ENCODE measurements around the gene TRIP13. TPM values are rescaled to one million over a fixed set of nuclear protein-coding genes. Genes with fewer than 3 reads are reported as not detected.
"Not testable (repeated sequence)": the region's sequence is repeated elsewhere in the genome, so short reads cannot be mapped to it uniquely, and the experiment has no call there.

Gene TRIP13
- polyA plus RNA-seq, 5 donors, result 9.7 to 16.5 (median 14.3) TPM

- DNase-seq, result no peak
Observed at GRCh38 chr5:871596-872298, 20.9 kb upstream of the TRIP13 start.

DNA sequence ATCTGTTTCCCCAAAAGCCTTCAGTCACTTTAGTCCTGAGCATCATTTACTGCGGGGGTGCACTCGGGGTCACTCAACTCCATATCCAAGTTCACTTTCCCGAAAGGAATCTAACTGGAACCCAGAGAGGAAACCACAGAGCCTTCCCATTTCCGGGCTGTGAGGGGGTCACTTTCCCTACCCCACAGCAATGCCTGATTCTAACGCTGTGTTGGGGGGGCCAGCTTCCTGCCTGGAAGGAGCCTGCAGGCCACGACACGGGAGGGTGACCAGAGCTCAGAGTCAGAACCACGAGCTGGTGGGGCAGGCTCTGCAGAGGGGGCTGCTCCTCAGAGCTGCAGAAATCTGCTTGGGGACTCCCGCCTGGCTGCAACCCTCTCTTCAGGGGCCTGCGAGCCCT lies 20.4 kb upstream of the TRIP13 start:
- no peak for DNase-seq

DNA sequence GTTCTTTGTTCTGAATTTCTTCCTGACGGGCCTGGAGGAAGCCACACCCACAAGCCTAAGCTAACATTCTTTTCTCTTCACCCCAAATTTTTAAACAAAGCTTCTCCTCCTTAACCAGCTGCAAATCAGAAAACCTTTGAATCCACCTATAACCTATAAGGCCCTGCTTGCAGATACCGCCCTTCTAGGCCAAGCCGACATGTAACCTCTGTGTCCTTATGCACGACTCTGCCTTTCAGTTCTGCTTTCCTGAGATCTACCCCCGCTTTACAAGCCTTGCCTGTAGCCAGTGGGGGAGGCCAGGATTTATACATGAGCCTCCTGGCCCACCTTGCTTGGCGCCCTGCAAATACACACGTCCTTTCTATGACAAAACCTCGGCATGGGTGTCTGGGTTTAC lies 19.4 kb upstream of the TRIP13 start:
- DNase-seq, result no peak

- no peak for DNase-seq
Observed at GRCh38 chr5:875931-876330, 16.8 kb upstream of the TRIP13 start.

DNA sequence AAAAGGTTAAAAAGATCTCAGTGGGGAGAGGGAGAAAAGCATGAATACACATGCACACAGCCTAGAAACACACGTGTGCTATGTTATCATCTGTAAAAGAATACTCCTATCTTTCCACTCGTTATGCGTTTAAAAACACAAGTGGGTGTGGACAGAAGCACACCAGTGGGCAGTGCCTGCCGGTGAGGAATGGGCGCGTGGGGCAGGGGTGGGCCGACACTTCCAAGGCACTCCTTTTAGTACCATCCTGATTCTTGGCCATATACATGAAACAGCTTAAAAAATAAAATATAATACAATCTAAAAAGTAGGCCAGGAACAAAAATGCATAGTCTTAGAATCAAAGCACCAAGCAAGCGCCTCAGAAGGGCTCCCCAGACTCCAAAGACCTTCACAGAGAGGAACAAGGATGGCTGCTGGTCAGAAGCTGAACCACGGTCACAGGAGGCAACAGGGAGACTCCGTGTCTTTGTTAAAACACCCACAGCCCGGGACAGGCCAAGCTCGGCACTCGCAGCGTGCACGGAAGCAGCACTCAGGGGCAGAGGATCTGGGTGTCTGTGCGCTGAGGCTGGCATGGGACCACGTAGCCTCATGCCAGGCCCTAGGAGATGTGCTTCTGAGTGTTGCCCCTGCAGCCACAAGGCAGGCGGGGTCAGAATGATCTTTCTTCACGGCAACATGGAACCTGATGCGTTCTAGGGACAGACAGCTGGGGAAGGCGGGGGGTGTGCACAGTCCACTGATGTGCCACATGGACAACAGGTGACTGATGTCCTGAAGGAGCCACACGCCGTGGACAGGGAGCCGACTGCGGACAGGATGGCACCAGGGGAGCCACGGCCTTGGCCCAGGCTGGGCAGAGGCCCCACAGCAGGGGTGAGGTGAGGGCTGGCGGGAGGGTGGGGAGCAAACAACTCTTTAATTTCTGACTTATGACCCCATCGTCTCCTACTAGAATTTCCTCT lies 16.0 kb upstream of the TRIP13 start:
- DNase-seq, result no peak

DNA sequence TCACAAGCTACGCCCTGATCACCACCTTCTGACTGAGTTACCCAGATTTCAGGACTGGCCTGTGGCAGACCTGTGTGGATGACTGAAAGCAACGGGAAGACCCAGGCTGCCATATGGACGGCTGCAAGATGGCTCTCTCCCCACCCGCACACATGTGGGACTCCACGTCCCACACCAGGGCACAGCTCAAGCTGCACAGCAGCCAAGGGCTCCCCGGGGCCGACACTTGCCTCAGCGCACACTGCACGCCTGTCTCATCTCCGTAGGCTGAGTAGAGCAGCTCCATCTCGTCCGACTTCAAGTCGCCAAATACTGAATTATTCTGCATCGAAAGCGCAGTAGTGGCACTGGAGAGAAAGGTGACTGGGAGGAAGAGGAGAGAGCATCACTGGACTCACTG lies 14.6 kb upstream of the TRIP13 start:
- no peak for DNase-seq

DNA sequence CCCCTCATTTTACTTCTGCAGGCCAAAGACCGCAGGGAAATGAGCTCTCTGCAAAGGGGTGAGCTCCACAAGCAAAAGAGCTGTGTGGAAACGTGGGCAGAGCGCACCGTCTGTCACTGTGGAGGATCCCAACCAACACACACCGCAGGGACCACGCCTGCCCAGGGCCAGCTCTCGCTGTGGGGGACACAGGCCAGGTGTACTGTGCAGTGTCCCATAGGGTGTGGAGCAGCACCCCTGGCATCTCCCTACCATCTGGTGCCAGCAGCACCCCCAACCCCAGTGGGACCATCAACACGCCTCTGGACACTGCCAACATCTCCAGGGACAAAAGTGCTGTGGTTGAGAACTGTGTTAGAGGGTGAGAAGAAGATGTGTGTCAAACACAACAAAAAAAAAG lies 14.0 kb upstream of the TRIP13 start:
- DNase-seq, result not testable (repeated sequence)

- DNase-seq, result no peak
Observed at GRCh38 chr5:880816-881550, 11.7 kb upstream of the TRIP13 start.

GRCh38 chr5:881551-881935 lies 11.1 kb upstream of the TRIP13 start:
- no peak for DNase-seq

DNA sequence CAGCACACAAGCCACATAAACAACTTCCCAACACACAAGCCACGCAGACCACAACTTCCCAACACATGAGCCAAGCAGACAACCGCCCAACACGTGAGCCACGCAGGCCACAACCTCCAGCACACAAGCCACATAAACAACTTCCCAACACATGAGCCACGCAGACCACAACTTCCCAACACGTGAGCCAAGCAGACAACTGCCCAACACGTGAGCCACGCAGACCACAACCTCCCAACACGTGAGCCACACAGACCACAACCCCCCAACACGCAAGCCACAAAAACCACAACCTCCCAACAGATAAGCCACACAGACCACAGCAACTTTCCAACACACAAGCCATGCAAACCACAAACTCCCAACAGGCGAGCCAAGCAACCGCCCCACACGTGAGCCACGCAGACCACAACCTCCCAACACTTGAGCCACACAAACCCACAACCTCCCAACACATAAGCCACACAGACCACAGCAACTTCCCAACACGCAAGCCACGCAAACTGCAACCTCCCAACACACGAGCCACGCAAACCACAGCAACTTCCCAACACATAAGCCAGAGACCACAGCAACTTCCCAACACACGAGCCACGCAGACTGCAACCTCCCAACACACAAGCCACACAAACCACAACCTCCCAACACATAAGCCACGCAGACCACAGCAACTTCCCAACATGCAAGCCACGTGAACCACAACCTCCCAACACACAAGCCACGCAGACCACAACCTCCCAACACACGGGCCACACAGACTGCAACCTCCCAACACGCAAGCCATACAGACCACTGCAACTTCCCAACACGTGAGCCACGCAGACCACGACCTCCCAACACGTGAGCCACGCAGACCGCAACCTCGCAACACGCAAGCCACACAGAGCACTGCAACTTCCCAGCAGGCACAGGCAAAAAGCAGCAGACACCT lies 10.2 kb upstream of the TRIP13 start:
- DNase-seq, result no peak

GRCh38 chr5:883475-884181 lies 9.1 kb upstream of the TRIP13 start:
- no peak for DNase-seq

DNA sequence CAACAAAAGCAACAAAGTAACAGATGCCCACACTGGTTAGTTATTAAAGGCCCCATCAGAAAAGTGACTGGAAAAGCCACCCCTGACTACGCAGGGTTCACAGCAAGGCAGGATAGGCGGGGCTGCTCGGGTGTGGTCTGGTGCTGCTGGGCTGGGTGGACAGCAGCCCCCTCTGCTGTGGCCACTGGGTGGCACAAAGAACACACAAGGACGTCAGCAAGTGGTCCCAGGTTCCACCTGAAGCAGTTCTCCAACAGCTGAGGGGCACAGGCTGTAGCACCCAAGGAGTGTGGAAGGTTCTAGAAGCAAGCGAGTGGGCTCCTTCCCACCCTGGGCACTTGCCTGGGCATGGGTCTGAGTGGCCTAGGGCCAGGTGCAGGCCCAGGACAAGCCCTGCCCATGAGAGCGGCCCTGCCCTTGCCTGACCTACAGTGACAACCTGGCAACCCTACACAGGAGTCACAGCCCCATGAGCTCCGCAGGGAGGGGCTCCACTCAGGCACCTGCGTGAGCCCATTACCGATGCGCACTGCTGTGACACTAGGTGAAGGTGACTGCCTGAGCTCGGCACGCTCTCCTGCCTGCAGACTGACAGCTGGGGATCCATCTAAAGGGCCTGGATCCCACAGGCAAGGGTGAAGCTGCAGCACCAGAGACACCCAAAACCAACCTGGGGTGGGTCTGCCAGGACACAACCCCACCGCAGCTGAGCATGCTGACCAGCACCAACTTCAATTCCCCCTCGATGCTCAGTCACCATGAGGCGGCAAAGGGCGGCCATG lies 8.1 kb upstream of the TRIP13 start:
- no peak for DNase-seq

GRCh38 chr5:885127-885442 lies 7.6 kb upstream of the TRIP13 start:
- no peak for DNase-seq

DNA sequence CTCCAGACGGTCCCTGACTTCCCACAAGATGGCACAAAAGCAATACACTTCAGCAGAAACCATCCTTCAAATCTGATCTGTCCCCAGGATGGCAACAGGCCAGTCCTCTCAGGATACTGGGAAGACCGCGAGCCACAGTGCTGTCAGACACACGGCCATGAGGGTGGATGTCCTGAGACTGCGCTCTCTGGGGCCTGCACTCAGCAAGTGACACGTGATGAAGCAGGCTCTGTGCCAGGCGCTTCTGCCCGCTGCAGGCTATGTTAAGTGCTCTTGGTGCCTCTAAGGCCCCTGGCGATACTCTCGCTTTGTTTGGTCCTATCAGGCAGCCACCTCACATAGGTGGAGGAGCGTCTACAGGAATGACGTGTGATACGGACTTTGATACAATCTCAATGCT lies 7.2 kb upstream of the TRIP13 start:
- no peak for DNase-seq

DNA sequence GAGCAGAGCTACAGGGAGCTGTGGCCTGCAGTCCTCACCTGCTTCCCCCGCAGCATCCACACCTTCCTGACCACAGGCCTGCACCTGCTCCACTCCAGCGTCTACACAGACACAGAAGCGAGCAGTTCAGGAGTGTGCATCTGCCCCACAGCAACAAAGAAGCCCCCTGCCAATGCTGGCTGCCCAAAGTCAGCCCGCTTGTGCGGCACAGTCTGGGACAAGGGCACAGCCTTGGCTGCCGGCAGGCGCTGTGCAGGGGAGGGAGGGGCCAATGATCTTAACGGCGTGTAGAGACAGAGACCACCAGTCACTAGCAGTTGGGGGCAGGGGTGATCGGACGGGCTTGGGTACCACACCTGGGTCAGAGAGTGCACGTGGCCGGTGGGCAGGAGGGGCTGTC lies 6.6 kb upstream of the TRIP13 start:
- DNase-seq, result no peak

- DNase-seq, result no peak
Observed at GRCh38 chr5:886716-887325, 5.9 kb upstream of the TRIP13 start.

DNA sequence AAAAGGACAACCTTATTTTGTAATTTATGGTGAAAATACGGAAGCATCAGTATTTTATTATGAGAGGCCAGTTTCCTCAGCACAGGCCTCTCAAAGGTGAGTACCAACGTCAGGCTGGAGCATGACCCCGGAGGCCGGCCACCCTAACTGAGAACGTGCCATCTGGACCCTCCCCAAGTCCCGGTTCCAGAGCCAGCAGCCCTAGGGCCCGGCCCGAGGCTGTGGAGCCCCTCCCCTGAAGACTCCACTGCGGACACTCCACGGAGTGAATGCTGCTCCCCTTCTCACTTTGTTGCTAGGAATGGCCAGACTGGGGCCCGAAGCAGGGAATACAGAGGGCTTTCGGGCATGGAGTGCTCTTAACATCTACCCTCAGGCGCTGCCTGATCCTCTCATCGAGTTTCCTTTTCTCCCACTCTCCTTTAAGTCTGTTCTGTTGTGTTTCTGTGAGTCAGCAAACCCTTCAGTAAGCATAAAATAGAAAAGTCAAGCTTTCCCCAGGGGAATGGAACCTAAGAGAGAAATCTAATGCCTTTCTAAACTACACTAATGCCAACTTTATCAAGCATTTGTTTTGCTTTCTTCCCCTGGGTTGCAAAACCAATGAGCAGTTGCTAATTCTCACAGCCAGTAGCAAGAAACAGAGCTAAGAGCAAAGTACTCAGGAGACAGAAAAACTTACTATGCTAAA lies 4.6 kb upstream of the TRIP13 start:
- DNase-seq, result no peak

DNA sequence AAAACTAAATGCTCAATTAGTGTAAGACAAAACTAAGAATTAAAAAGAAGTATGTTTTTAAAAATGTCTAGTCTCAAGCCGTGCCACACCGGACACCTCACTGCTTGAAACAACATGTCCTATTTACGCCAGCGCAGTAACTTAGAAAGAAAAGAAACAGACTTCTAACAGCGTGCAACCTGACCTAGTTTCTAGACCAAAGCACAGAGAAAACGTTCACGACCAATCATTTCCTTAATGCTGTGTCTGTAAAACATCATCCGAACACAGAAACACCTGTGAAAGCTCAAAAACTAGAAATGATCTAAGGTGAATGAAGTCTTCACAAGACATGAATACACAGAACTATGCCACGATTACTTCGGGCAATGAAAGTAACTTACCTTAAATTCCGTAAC lies 4.0 kb upstream of the TRIP13 start:
- DNase-seq, result no peak
